Osteoblast (primary cell): ENCODE data around the gene CEBPB. TPM values are rescaled to one million over a fixed set of nuclear protein-coding genes. Genes with fewer than 3 reads are reported as not detected.

ENCODE experiments used
- DNase-seq: peaks from one replicate; pipeline ENCODE4 v3.0.0; 2011; ENCODE audit warnings: low spot score, mixed read lengths; ENCODE audit not compliant: insufficient read length; ENCODE audit errors: missing footprints
- H2AFZ ChIP-seq: 2 replicates; pipeline ENCODE4 v1.6.0; 2011; ENCODE audit warnings: mild to moderate bottlenecking, low read length
- H3K27ac ChIP-seq: 2 replicates; pipeline ENCODE4 v1.5.1; 2011; ENCODE audit warnings: mild to moderate bottlenecking, low read depth, low read length, moderate library complexity
- H3K27me3 ChIP-seq: 2 replicates; pipeline ENCODE4 v1.6.0; 2012; ENCODE audit warnings: mild to moderate bottlenecking, control low read depth, inconsistent platforms, low read length, moderate library complexity; ENCODE audit not compliant: insufficient read depth
- H3K36me3 ChIP-seq: 2 replicates; pipeline ENCODE4 v1.5.1; 2011; ENCODE audit warnings: mild to moderate bottlenecking, low read length, control low read depth, moderate library complexity; ENCODE audit not compliant: insufficient read depth
- H3K4me1 ChIP-seq: 2 replicates; pipeline ENCODE4 v1.5.1; 2011; ENCODE audit warnings: mild to moderate bottlenecking, low read length, control low read depth, moderate library complexity; ENCODE audit not compliant: insufficient read depth
- H3K4me2 ChIP-seq: 2 replicates; pipeline ENCODE4 v1.6.0; 2011; ENCODE audit warnings: mild to moderate bottlenecking, low read length; ENCODE audit not compliant: insufficient read depth
- H3K4me3 ChIP-seq: fragments of 200-600 bp; sonication (generic); 3 replicates; pipeline ENCODE4 v1.5.1; 2012; ENCODE audit warnings: mild to moderate bottlenecking, low read length, inconsistent platforms; ENCODE audit not compliant: insufficient read depth
- H3K79me2 ChIP-seq: 2 replicates; pipeline ENCODE4 v1.6.0; 2012; ENCODE audit warnings: mild to moderate bottlenecking, low read length, control low read depth, inconsistent platforms; ENCODE audit not compliant: insufficient read depth
- H3K9me3 ChIP-seq: 2 replicates; pipeline ENCODE4 v1.5.1; 2011; ENCODE audit warnings: low read depth, low read length, control low read depth
- H4K20me1 ChIP-seq: 2 replicates; pipeline ENCODE4 v1.6.0; 2012; ENCODE audit warnings: mild to moderate bottlenecking, low read length, control low read depth; ENCODE audit not compliant: insufficient read depth
- CTCF ChIP-seq: IDR thresholded peaks from 2 replicates; pipeline ENCODE4 v1.5.1; 2011; ENCODE audit warnings: mild to moderate bottlenecking, low read depth, low read length, moderate library complexity; ENCODE audit errors: extremely low read depth
- total RNA-seq: library from RNA; depleted of rRNA; stranded (reverse); fragments of >200 nt; gene quantifications from 2 replicates; pipeline ENCODE4 v1.2.3, GENCODE V29; 2012

The CEBPB gene
- total RNA-seq, 1 donor = 79.3 TPM

- no peaks in the 10 kb centered on the region for H3K9me3 ChIP-seq
- no peak overlapping the region for H3K4me2 ChIP-seq
- H3K36me3 ChIP-seq = no peaks in the 10 kb centered on the region
- H3K27ac ChIP-seq = no peak overlapping the region
- no peak overlapping the region for H2AFZ ChIP-seq
- H3K4me3 ChIP-seq = no peak overlapping the region
- no peaks in the 10 kb centered on the region for H3K79me2 ChIP-seq
- peaks cover 2% of the 10 kb centered on the region for H3K27me3 ChIP-seq
- no peak for TF ChIP-seq CTCF
- DNase-seq = peak; percentile 38
- peaks cover under 1% of the 10 kb centered on the region for H3K4me1 ChIP-seq
- no peaks in the 10 kb centered on the region for H4K20me1 ChIP-seq
Measured at GRCh38 chr20:50210066-50210619, 19.5 kb downstream of the CEBPB start.

GRCh38 chr20:50211091-50211490 is 20.5 kb downstream of the CEBPB start:
- TF ChIP-seq CTCF = no peak
- Histone ChIP-seq H3K4me2 (no peak overlapping the region), H3K4me3 (no peak overlapping the region), H3K79me2 (no peaks in the 10 kb centered on the region), H3K4me1 (peaks cover 5% of the 10 kb centered on the region), H3K27me3 (peaks cover 2% of the 10 kb centered on the region), H3K36me3 (no peaks in the 10 kb centered on the region), H2AFZ (no peak overlapping the region), H4K20me1 (no peaks in the 10 kb centered on the region), H3K9me3 (no peaks in the 10 kb centered on the region), H3K27ac (no peak overlapping the region)
- DNase-seq = peak; percentile 29

- H3K9me3 ChIP-seq = no peaks in the 10 kb centered on the region
- H3K27me3 ChIP-seq = peaks cover 2% of the 10 kb centered on the region
- no peak overlapping the region for H3K4me3 ChIP-seq
- H3K79me2 ChIP-seq = no peaks in the 10 kb centered on the region
- no peak for TF ChIP-seq CTCF
- H3K4me2 ChIP-seq = no peak overlapping the region
- peak; percentile 58 for DNase-seq
- H3K27ac ChIP-seq = no peak overlapping the region
- H3K36me3 ChIP-seq = no peaks in the 10 kb centered on the region
- H3K4me1 ChIP-seq = peaks cover 5% of the 10 kb centered on the region
- no peaks in the 10 kb centered on the region for H4K20me1 ChIP-seq
- no peak overlapping the region for H2AFZ ChIP-seq
Measured at GRCh38 chr20:50213531-50214106, 23.0 kb downstream of the CEBPB start.

- Histone ChIP-seq H3K36me3 (no peaks in the 10 kb centered on the region), H3K27ac (no peak overlapping the region), H3K4me2 (no peak overlapping the region), H3K4me3 (no peak overlapping the region), H3K9me3 (no peaks in the 10 kb centered on the region), H3K79me2 (no peaks in the 10 kb centered on the region), H3K4me1 (peaks cover 12% of the 10 kb centered on the region), H4K20me1 (no peaks in the 10 kb centered on the region), H3K27me3 (peaks cover 2% of the 10 kb centered on the region), H2AFZ (no peak overlapping the region)
- peak; percentile 25 for DNase-seq
- TF ChIP-seq CTCF = no peak
Measured at GRCh38 chr20:50214226-50215024, 23.8 kb downstream of the CEBPB start.
